HepG2 (cell line): ENCODE results near the gene MYLK. TPM values are rescaled to one million over a fixed set of nuclear protein-coding genes. Genes with fewer than 3 reads are reported as not detected.

ENCODE experiments used
- CBX5 ChIP-seq: sonication (generic); formaldehyde crosslinking; IDR thresholded peaks from 2 replicates; pipeline ENCODE4 v1.4.0; 2020; ENCODE audit warnings: missing genetic modification reagents, borderline replicate concordance
- EP300 ChIP-seq, 3 experiments: sonication (generic) in 1 of 3; formaldehyde crosslinking in 1 of 3; IDR thresholded peaks; 2 replicates each; pipeline versions ENCODE4 v1.5.1 to v1.6.1; 2011 to 2020; ENCODE audit warnings: low read depth in 2 of 3, low read length in 2 of 3, borderline replicate concordance in 1 of 3, improper control_type of control experiment in 1 of 3, mild to moderate bottlenecking in 1 of 3, missing genetic modification reagents in 1 of 3, moderate library complexity in 1 of 3
- HOXA3 ChIP-seq: sonication (generic); formaldehyde crosslinking; IDR thresholded peaks from 2 replicates; pipeline ENCODE4 v1.5.0; 2020; ENCODE audit warnings: missing genetic modification reagents
- LRRFIP1 ChIP-seq: sonication (generic); formaldehyde crosslinking; conservative IDR thresholded peaks from 2 replicates; pipeline ENCODE4 v1.4.0; 2020; ENCODE audit warnings: missing genetic modification reagents
- MED1 ChIP-seq: sonication (generic); formaldehyde crosslinking; IDR thresholded peaks from 2 replicates; pipeline ENCODE4 v1.4.0; 2020; ENCODE audit warnings: missing genetic modification reagents
- MED13 ChIP-seq: sonication (generic); formaldehyde crosslinking; IDR thresholded peaks from 2 replicates; pipeline ENCODE4 v1.5.0; 2020; ENCODE audit warnings: missing genetic modification reagents
- MYC ChIP-seq: sonication (generic); formaldehyde crosslinking; IDR thresholded peaks from 2 replicates; pipeline ENCODE4 v1.9.0; 2021; ENCODE audit warnings: missing genetic modification reagents, borderline replicate concordance
- RBAK ChIP-seq: sonication (generic); formaldehyde crosslinking; IDR thresholded peaks from 2 replicates; pipeline ENCODE4 v1.5.1; 2020; ENCODE audit warnings: mild to moderate bottlenecking, missing genetic modification reagents
- ZBTB20 ChIP-seq: sonication (generic); formaldehyde crosslinking; IDR thresholded peaks from 2 replicates; pipeline ENCODE4 v1.8.1; 2023; ENCODE audit warnings: missing genetic modification reagents, low read depth, mild to moderate bottlenecking, borderline replicate concordance
- ZNF10 ChIP-seq: sonication (generic); formaldehyde crosslinking; IDR thresholded peaks from 2 replicates; pipeline ENCODE4 v1.4.0; 2020; ENCODE audit warnings: mild to moderate bottlenecking, low read depth, missing genetic modification reagents, borderline replicate concordance
- ZNF136 ChIP-seq: sonication (generic); formaldehyde crosslinking; IDR thresholded peaks from 2 replicates; pipeline ENCODE4 v1.8.1; 2022; ENCODE audit warnings: low read depth, mild to moderate bottlenecking, moderate library complexity, missing genetic modification reagents
- ZNF224 ChIP-seq: sonication (generic); formaldehyde crosslinking; IDR thresholded peaks from 2 replicates; pipeline ENCODE4 v1.5.0; 2020; ENCODE audit warnings: mild to moderate bottlenecking, missing genetic modification reagents
- ZNF235 ChIP-seq: sonication (generic); formaldehyde crosslinking; IDR thresholded peaks from 2 replicates; pipeline ENCODE4 v1.8.1; 2023; ENCODE audit warnings: mild to moderate bottlenecking, missing genetic modification reagents, borderline replicate concordance
- ZNF260 ChIP-seq: sonication (generic); formaldehyde crosslinking; IDR thresholded peaks from 2 replicates; pipeline ENCODE4 v1.4.0; 2020; ENCODE audit warnings: missing genetic modification reagents, low read depth, mild to moderate bottlenecking, borderline replicate concordance
- ZNF34 ChIP-seq: sonication (generic); formaldehyde crosslinking; IDR thresholded peaks from 2 replicates; pipeline ENCODE4 v1.4.0; 2020; ENCODE audit warnings: mild to moderate bottlenecking, missing genetic modification reagents, borderline replicate concordance
- ZNF547 ChIP-seq: sonication (generic); formaldehyde crosslinking; IDR thresholded peaks from 2 replicates; pipeline ENCODE4 v1.5.1; 2020; ENCODE audit warnings: mild to moderate bottlenecking, missing genetic modification reagents
- polyA plus RNA-seq, 8 experiments: library from polyadenylated mRNA; depleted of rRNA in 3 of 8; stranded (reverse) in 7 of 8; unstranded in 1 of 8; fragments of >200 nt; fragmentation: Illumina TruSeq in 4 of 8; extraction: Trizol in 4 of 8; gene quantifications; 2 replicates each; pipeline versions ENCODE4 v1.2.1 to v1.2.3, GENCODE V29; 2011 to 2016; ENCODE audit warnings: low read depth in 4 of 8, missing spikeins in 1 of 8, mixed read lengths in 1 of 8; ENCODE audit not compliant: insufficient read depth in 1 of 8
- total RNA-seq, 5 experiments: library from RNA; depleted of rRNA; stranded (reverse); fragments of >200 nt; fragmentation: Illumina TruSeq; extraction: Trizol; gene quantifications; 2 replicates each; pipeline ENCODE4 v1.2.3, GENCODE V29; 2016; ENCODE audit warnings: low read depth in 1 of 5
- TF ChIP-seq, protein P1 (sequence below): sonication (generic); formaldehyde crosslinking; IDR thresholded peaks from 2 replicates; pipeline ENCODE4 v1.9.0; 2021; ENCODE audit warnings: missing genetic modification reagents, borderline replicate concordance
- TF ChIP-seq, protein P2 (sequence below): sonication (generic); formaldehyde crosslinking; IDR thresholded peaks from 2 replicates; pipeline ENCODE4 v1.4.0; 2020; ENCODE audit warnings: missing genetic modification reagents
- TF ChIP-seq, protein P3 (sequence below): sonication (generic); formaldehyde crosslinking; IDR thresholded peaks from 2 replicates; pipeline ENCODE4 v1.4.0; 2020; ENCODE audit warnings: missing genetic modification reagents, borderline replicate concordance

The MYLK gene
- total and polyA plus RNA-seq, 2 of the 13 experiments (the other 11 are each of a cell fraction or from before 2014, with no cell fraction given): 10.6 to 34.9 TPM

- TF ChIP-seq LRRFIP1 (CRISPR knock-in tag) (no peak), MED1 (peak; percentile 47; the same call in 1 of the 2 replicates), ZNF10 (CRISPR knock-in tag) (no peak), ZBTB20 (CRISPR knock-in tag) (peak; percentile 66; the same call in 1 of the 2 replicates), MED13 (CRISPR knock-in tag) (no peak), HOXA3 (peak; percentile 53), ZNF224 (CRISPR knock-in tag) (0 out of 2 replicates have a peak, but pooled peaks have one; percentile 21), RBAK (CRISPR knock-in tag) (no peak), ZNF235 (CRISPR knock-in tag) (no peak), ZNF260 (CRISPR knock-in tag) (no peak), ZNF547 (CRISPR knock-in tag) (no peak), ZNF34 (no peak), MYC (CRISPR knock-in tag) (peak; percentile 79), ZNF136 (CRISPR knock-in tag) (peak; percentile 42; the same call in 1 of the 2 replicates), CBX5 (CRISPR knock-in tag) (peak; percentile 28; the same call in 1 of the 2 replicates), EP300 (IDR thresholded peaks at IDR 0.05; ENCODE audit: low read depth in 2 of 2, low read length in 2 of 2) (peak in 1 of 2 experiments; percentile 73; a peak in 1 of 4 replicates), EP300 (CRISPR knock-in tag; IDR thresholded peaks at IDR 0.05; ENCODE audit: borderline replicate concordance) (no peak; the same call in 1 of the 2 replicates)
- TF ChIP-seq, protein P1, sequence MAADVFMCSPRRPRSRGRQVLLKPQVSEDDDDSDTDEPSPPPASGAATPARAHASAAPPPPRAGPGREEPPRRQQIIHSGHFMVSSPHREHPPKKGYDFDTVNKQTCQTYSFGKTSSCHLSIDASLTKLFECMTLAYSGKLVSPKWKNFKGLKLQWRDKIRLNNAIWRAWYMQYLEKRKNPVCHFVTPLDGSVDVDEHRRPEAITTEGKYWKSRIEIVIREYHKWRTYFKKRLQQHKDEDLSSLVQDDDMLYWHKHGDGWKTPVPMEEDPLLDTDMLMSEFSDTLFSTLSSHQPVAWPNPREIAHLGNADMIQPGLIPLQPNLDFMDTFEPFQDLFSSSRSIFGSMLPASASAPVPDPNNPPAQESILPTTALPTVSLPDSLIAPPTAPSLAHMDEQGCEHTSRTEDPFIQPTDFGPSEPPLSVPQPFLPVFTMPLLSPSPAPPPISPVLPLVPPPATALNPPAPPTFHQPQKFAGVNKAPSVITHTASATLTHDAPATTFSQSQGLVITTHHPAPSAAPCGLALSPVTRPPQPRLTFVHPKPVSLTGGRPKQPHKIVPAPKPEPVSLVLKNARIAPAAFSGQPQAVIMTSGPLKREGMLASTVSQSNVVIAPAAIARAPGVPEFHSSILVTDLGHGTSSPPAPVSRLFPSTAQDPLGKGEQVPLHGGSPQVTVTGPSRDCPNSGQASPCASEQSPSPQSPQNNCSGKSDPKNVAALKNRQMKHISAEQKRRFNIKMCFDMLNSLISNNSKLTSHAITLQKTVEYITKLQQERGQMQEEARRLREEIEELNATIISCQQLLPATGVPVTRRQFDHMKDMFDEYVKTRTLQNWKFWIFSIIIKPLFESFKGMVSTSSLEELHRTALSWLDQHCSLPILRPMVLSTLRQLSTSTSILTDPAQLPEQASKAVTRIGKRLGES (CRISPR knock-in tag): no peak
- TF ChIP-seq, protein P2, sequence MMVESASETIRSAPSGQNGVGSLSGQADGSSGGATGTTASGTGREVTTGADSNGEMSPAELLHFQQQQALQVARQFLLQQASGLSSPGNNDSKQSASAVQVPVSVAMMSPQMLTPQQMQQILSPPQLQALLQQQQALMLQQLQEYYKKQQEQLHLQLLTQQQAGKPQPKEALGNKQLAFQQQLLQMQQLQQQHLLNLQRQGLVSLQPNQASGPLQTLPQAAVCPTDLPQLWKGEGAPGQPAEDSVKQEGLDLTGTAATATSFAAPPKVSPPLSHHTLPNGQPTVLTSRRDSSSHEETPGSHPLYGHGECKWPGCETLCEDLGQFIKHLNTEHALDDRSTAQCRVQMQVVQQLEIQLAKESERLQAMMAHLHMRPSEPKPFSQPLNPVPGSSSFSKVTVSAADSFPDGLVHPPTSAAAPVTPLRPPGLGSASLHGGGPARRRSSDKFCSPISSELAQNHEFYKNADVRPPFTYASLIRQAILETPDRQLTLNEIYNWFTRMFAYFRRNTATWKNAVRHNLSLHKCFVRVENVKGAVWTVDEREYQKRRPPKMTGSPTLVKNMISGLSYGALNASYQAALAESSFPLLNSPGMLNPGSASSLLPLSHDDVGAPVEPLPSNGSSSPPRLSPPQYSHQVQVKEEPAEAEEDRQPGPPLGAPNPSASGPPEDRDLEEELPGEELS: 0 out of 2 replicates have a peak, but pooled peaks have one; percentile 13
- TF ChIP-seq, protein P3, sequence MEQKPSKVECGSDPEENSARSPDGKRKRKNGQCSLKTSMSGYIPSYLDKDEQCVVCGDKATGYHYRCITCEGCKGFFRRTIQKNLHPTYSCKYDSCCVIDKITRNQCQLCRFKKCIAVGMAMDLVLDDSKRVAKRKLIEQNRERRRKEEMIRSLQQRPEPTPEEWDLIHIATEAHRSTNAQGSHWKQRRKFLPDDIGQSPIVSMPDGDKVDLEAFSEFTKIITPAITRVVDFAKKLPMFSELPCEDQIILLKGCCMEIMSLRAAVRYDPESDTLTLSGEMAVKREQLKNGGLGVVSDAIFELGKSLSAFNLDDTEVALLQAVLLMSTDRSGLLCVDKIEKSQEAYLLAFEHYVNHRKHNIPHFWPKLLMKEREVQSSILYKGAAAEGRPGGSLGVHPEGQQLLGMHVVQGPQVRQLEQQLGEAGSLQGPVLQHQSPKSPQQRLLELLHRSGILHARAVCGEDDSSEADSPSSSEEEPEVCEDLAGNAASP (CRISPR knock-in tag): no peak
Observed at GRCh38 chr3:123799544-123800361, 84.4 kb downstream of the MYLK start (continued).
